C4-2B (cell line): ENCODE results near the gene CBARP.

ENCODE experiments used
- ZFX ChIP-seq: fragments of 450-650 bp; IDR thresholded peaks from 2 replicates; pipeline ENCODE4 v1.6.1; 2017
- TF ChIP-seq, protein P1 (sequence below): fragments of 450-650 bp; conservative IDR thresholded peaks from 2 replicates; pipeline ENCODE4 v1.5.1; 2017; ENCODE audit warnings: mild to moderate bottlenecking

DNA sequence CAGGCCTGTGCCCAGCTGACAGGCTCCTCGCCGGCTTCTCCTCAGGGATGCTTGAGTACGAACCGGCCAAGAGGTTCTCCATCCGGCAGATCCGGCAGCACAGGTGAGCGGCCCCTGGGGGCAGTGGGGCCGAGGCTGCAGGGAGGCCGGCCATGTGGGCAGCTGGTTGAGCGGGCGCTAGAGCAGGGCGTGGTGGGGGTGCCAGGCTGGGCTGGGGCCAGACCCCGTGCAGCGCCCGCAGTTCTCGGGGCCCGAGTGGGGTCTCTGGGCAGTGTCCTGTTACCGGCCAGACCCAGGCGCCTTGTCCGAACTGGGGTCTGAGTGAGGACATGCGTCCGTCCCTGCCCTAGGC, 15.9 kb downstream of the CBARP start:
- TF ChIP-seq, protein P1, sequence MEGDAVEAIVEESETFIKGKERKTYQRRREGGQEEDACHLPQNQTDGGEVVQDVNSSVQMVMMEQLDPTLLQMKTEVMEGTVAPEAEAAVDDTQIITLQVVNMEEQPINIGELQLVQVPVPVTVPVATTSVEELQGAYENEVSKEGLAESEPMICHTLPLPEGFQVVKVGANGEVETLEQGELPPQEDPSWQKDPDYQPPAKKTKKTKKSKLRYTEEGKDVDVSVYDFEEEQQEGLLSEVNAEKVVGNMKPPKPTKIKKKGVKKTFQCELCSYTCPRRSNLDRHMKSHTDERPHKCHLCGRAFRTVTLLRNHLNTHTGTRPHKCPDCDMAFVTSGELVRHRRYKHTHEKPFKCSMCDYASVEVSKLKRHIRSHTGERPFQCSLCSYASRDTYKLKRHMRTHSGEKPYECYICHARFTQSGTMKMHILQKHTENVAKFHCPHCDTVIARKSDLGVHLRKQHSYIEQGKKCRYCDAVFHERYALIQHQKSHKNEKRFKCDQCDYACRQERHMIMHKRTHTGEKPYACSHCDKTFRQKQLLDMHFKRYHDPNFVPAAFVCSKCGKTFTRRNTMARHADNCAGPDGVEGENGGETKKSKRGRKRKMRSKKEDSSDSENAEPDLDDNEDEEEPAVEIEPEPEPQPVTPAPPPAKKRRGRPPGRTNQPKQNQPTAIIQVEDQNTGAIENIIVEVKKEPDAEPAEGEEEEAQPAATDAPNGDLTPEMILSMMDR = no peak
- TF ChIP-seq ZFX = no peak
